ENCODE measurements around the gene CSGALNACT2.

CSGALNACT2 gene

GRCh38 chr10:43202224-43202656 lies 64.0 kb downstream of the CSGALNACT2 start:
- Histone ChIP-seq H3K27ac (no peak overlapping the region), H4K20me1 (ENCODE audit: insufficient read depth) (no peaks in the 10 kb centered on the region), H3K4me1 (ENCODE audit: low read depth, poor library complexity, severe bottlenecking) (no peaks in the 10 kb centered on the region), H3K79me2 (ENCODE audit: insufficient read depth, low read depth) (no peaks in the 10 kb centered on the region), H2AFZ (ENCODE audit: low read depth) (no peak overlapping the region), H3K36me3 (ENCODE audit: insufficient read depth) (no peaks in the 10 kb centered on the region), H3K4me3 (IDR thresholded peaks at IDR 0.05; ENCODE audit: insufficient read depth, low read depth, low read length) (no peak overlapping the region), H3K4me2 (no peak overlapping the region), H3K27me3 (ENCODE audit: insufficient read depth, low read depth) (no peaks in the 10 kb centered on the region), H3K9ac (no peak overlapping the region)
- TF ChIP-seq CTCF (conservative IDR thresholded peaks at IDR 0.05; ENCODE audit: low read depth, low read length): peak; percentile 33; the same call in 1 of the 2 replicates

DNA sequence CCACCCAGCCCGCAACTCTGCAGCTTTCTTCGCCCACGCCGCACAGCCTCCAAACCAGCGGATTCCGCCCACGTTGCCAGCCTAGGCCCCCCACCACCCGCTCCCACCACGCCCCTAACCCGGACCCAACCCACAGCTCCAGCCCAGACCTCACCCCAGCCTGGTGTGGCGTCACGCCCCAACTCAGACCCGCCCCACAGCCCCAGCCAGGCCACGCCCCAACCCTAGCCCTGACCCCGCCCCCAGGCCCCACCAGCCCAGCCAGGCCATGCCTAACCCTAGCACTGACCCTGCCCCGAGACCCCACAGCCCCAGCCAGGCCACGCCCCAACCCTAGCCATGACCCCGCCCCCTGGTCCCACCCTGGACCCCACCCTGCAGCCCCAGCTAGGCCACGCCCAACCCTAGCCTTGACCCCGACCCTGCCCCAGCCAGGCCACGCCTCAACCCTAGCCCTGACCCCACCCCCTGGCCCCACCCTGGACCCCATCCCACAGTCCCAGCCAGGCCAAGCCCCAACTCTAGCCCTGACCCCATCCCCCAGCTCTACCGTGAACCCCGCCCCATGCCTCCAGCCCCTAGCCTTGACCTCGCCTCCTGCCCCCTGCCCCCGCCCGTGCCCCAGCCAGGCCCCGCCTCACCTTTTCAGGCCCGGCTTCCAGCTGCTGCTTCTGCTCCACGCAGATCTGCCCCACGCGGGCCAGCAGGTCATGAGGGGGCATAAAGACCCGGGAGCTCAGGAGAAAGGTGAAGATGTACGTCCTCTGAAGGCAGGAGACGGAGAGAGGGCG lies 64.6 kb downstream of the CSGALNACT2 start:
- Histone ChIP-seq H3K27me3 (ENCODE audit: insufficient read depth, low read depth) (no peaks in the 10 kb centered on the region), H3K4me2 (no peak overlapping the region), H3K79me2 (ENCODE audit: insufficient read depth, low read depth) (no peaks in the 10 kb centered on the region), H3K36me3 (ENCODE audit: insufficient read depth) (no peaks in the 10 kb centered on the region), H4K20me1 (ENCODE audit: insufficient read depth) (no peaks in the 10 kb centered on the region), H2AFZ (ENCODE audit: low read depth) (no peak overlapping the region; the same call in 1 of the 2 replicates), H3K4me3 (IDR thresholded peaks at IDR 0.05; ENCODE audit: insufficient read depth, low read depth, low read length) (no peak overlapping the region), H3K27ac (no peak overlapping the region), H3K9ac (no peak overlapping the region), H3K4me1 (ENCODE audit: low read depth, poor library complexity, severe bottlenecking) (no peaks in the 10 kb centered on the region)
- no peak for TF ChIP-seq CTCF (conservative IDR thresholded peaks at IDR 0.05; ENCODE audit: low read depth, low read length)

DNA sequence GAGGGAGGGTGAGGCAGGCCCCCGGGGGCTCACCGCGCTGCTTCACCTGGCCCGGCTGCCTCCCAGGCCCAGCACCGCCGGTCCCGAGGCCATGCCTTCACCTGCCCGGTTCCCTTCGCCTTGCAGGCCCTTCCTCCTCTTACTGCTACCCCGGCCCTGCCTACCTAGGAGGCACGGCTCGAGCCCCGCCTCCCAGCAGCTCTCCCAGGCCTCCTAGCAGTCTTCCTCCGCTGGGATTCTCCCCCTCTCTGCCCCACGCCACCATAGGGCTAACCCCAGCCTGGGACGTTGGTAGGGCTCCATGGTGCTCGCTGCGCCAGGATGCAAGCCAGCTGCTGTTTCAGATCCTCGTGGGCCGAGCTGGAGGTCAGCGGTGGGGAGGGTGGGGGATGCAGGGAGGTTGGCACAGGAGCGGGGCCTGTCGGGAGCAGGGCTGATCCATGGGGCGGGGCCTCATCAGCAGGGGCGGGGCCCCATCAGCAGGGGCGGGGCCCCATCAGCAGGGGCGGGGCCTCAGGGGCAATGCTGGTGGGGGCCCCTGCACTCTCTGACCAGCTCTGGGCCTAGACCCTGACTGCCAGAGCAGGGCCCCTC lies 65.3 kb downstream of the CSGALNACT2 start:
- no peaks in the 10 kb centered on the region for H3K79me2 ChIP-seq (ENCODE audit: insufficient read depth, low read depth)
- no peaks in the 10 kb centered on the region for H3K27me3 ChIP-seq (ENCODE audit: insufficient read depth, low read depth)
- H4K20me1 ChIP-seq (ENCODE audit: insufficient read depth): no peaks in the 10 kb centered on the region
- no peak for TF ChIP-seq CTCF (conservative IDR thresholded peaks at IDR 0.05; ENCODE audit: low read depth, low read length)
- H3K4me2 ChIP-seq: no peak overlapping the region
- no peak overlapping the region for H3K27ac ChIP-seq
- peak overlapping the region; percentile 22; the same call in 1 of the 2 replicates for H2AFZ ChIP-seq (ENCODE audit: low read depth)
- no peaks in the 10 kb centered on the region for H3K4me1 ChIP-seq (ENCODE audit: low read depth, poor library complexity, severe bottlenecking)
- H3K36me3 ChIP-seq (ENCODE audit: insufficient read depth): no peaks in the 10 kb centered on the region
- no peak overlapping the region for H3K4me3 ChIP-seq (IDR thresholded peaks at IDR 0.05; ENCODE audit: insufficient read depth, low read depth, low read length)
- H3K9ac ChIP-seq: no peak overlapping the region

DNA sequence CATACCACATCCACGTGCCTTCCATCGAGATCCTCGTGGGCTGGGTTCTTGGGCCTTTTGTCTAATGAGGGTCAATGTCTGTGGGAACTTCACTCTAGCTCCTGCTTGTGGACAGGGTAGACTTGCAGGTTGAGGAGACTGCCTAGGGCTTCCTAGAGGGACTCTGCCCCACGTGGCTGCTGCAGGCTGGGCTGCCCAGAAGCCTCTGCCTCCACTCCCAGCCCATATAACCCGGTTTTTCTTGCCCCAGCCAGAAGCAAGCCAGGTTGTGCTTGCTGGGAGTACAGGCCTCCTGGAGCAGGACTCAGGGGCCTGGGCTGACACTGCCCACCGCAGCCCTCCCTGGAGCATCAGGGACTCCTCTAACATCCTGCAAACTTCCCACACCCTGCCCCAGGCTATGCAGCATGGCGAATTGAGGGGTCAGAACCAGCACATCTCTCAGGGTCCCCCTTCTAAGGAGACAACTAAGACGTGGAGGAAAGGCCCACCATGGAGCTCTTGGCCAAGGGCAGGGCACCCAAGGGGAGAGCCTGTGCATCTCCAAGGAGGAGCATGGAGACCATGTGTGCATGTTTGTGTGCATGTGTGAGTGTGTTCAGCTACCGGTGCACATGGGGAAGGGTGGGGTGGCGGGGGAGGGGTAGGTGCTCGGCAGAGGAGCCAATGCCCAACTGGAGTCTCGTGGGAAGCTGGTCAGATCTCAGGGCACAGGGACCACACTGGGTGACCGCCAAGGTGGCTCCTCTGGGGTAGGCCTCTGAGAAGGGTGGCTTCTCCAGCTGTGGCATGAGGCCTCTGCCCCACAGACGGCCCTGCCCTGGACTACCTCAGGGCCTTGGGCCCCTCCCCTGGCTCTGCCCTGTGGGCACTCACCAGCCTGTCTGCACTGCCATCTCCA lies 66.0 kb downstream of the CSGALNACT2 start:
- H4K20me1 ChIP-seq (ENCODE audit: insufficient read depth): no peaks in the 10 kb centered on the region
- no peaks in the 10 kb centered on the region for H3K36me3 ChIP-seq (ENCODE audit: insufficient read depth)
- no peaks in the 10 kb centered on the region for H3K79me2 ChIP-seq (ENCODE audit: insufficient read depth, low read depth)
- H3K9ac ChIP-seq: no peak overlapping the region
- peak overlapping the region; percentile 61; the same call in 1 of the 2 replicates for H2AFZ ChIP-seq (ENCODE audit: low read depth)
- TF ChIP-seq CTCF (conservative IDR thresholded peaks at IDR 0.05; ENCODE audit: low read depth, low read length): no peak
- no peak overlapping the region for H3K27ac ChIP-seq
- H3K4me2 ChIP-seq: no peak overlapping the region
- H3K4me3 ChIP-seq (IDR thresholded peaks at IDR 0.05; ENCODE audit: insufficient read depth, low read depth, low read length): no peak overlapping the region
- H3K27me3 ChIP-seq (ENCODE audit: insufficient read depth, low read depth): no peaks in the 10 kb centered on the region
- no peaks in the 10 kb centered on the region for H3K4me1 ChIP-seq (ENCODE audit: low read depth, poor library complexity, severe bottlenecking)
